CD4-positive, alpha-beta T cell treated with Interleukin-15 for 4 hours (primary cell): ENCODE results near the gene JMJD8.

Experiments
- DNase-seq: peaks from one replicate; pipeline ENCODE4 v3.0.0-alpha.2; 2020; ENCODE audit warnings: low spot score

JMJD8 gene

GRCh38 chr16:638034-638543, 46.0 kb downstream of the JMJD8 start:
- no peak for DNase-seq

- DNase-seq, result peak; percentile 88
These were observed 46.8 kb downstream of the JMJD8 start for GRCh38 chr16:637081-638018.

- peak; percentile 93 for DNase-seq
These were observed 47.7 kb downstream of the JMJD8 start, which contains the start of gene METTL26 for GRCh38 chr16:636206-637080. Gene METTL26 (minus strand): TSS chr16:636305. CDS start chr16:636290, 15 bp downstream.

GRCh38 chr16:635573-636205, 48.4 kb downstream of the JMJD8 start:
- DNase-seq, result no peak

GRCh38 chr16:634996-635395, 49.1 kb downstream of the JMJD8 start:
- no peak for DNase-seq

- DNase-seq, result no peak
These were observed 50.0 kb downstream of the JMJD8 start for GRCh38 chr16:634051-634670.

GRCh38 chr16:633336-634050, 50.6 kb downstream of the JMJD8 start:
- DNase-seq, result no peak

GRCh38 chr16:632486-633335, 51.4 kb downstream of the JMJD8 start:
- DNase-seq, result no peak

- no peak for DNase-seq
These were observed 52.3 kb downstream of the JMJD8 start for GRCh38 chr16:631808-632358.
